ENCODE measurements around the gene LGALS16.
A peak's percentile ranks its signal among the peaks of the same experiment; 100 is the strongest.
"Not testable (repeated sequence)": the region's sequence is repeated elsewhere in the genome, so short reads cannot be mapped to it uniquely, and the experiment has no call there.

The LGALS16 gene, protein sequence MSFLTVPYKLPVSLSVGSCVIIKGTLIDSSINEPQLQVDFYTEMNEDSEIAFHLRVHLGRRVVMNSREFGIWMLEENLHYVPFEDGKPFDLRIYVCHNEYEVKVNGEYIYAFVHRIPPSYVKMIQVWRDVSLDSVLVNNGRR

GRCh38 chr19:39655613-39656012, at the start of gene LGALS16:
Gene LGALS16 (plus strand): TSS chr19:39655913. CDS start chr19:39655962, 49 bp downstream.
- no peak for DNase-seq

- DNase-seq, result no peak
Measured at GRCh38 chr19:39607021-39607420, 48.7 kb upstream of the LGALS16 start.

GRCh38 chr19:39607561-39607960, 48.2 kb upstream of the LGALS16 start:
- no peak for DNase-seq

GRCh38 chr19:39613597-39613996, 42.1 kb upstream of the LGALS16 start:
- DNase-seq, result no peak

GRCh38 chr19:39617745-39618144, 38.0 kb upstream of the LGALS16 start:
- no peak for DNase-seq

DNA sequence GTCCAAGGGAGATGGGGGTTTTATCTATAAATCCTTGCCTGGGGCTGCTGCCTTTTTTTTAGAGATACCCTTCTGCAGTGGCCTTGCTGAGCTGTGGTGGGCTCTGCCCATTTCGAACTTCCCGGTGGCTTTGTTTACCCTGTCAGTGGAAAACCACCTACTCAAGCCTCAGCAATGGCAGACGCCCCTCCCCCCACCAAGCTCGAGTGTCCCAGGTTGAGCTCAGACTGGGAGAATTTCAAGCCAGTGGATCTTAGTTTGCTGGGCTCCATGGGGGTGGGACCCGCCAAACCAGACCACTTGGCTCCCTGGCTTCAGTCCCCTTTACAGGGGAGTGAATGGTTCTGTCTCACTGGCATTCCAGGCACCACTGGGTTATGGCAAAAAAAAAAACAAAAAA, 31.8 kb upstream of the LGALS16 start:
- no peak for DNase-seq

- DNase-seq, result not testable (repeated sequence)
Measured at GRCh38 chr19:39627631-39628030, 28.1 kb upstream of the LGALS16 start.

DNA sequence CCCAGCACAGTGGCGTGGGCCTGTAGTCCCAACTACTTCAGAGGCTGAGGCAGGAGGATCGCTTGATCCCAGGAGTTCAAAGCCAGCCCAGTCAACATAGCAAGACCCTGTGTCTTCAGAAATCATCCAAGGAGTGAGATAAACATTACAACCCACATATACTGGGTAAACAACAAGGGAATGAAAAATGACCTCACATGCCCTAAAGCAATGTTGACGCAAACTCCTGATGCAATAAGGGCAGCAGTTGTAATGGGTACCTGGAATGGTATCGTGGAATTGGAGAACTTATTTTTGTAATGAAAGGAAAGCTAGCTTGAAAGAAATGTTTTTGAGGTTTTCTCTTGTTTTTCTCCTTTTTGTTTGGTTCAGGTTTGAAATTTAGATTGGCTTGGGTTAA, 24.5 kb upstream of the LGALS16 start:
- DNase-seq, result no peak

DNA sequence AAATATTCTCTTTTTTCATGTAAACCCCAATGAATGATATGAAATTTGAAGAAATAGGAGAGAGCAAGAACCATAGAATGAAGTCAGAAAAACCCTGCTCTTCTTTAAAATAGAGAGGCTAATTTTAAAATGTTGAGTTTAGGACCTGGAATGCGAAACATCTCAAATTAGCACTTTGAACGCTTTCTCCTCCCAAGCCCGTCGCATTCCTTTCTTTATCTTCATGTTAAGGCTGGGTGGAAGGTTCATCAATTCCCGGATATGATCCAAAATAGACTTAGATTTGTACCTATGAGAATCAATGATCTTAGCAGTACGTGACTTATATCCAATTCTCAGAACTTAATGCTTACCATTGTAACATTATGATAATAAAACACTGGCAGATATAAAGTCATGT, 24.1 kb upstream of the LGALS16 start:
- no peak for DNase-seq

DNA sequence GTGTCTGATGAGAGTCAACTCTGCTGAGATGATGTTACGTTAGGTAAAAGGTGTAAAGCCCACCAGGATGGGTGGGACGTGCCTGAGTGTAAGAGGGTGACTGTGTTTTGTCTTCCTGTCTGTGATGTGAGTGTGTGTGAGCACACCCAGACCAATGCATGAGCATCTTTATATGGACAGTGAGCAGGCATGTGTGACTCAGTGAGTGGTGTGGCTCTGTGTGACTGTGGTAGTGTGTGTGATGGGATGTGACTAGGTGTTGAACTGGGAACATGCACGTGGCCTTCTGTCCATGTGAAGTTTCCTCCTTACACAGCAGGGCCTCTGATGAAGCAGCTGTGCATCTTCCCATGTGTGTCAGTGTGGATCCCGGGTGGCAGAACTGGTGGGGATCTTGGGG, 17.8 kb upstream of the LGALS16 start:
- no peak for DNase-seq

- DNase-seq, result no peak
Measured at GRCh38 chr19:39641773-39642172, 13.9 kb upstream of the LGALS16 start.

DNA sequence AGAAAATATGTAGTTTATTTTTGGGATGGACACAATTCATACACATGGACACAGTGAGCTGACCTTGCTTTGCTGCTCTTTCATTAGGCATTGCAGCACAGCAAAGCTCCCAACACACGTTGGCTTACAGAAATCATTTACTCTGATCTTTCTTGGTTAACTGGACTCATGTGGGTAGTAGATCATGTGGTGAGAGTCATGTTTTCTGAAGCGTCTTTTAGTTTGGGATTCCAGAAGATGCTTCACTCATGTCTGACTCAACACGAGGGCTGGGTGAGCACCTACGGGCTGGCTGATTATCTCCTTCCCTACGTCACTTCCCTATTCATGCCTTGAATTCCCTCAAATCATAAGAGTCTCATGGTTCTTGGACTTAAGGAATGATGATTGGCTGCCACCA, 12.1 kb upstream of the LGALS16 start:
- DNase-seq, result no peak

GRCh38 chr19:39645800-39646411, 9.8 kb upstream of the LGALS16 start:
- no peak for DNase-seq

DNA sequence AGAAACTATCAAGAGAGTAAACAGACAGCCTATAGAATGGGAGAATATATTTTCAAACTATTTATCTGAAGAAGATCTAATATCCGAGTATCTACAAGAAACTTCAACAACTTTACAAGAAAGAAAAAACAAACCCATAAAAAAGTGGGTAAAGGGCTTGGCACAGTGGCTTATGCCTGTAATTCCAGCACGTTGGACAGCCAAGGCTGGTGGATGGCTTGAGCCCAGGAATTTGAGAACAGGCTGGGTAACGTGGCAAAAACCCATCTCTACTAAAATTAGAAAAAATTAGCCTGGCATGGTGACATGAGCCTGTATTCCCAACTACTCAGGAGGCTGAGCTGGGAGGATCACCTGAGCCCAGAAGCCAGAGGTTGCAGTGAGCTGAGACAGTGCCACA, 7.8 kb upstream of the LGALS16 start:
- no peak for DNase-seq

- DNase-seq, result no peak
Measured at GRCh38 chr19:39659791-39660190, 4.1 kb downstream of the LGALS16 start.

GRCh38 chr19:39660661-39661060, 4.9 kb downstream of the LGALS16 start:
- DNase-seq, result no peak

DNA sequence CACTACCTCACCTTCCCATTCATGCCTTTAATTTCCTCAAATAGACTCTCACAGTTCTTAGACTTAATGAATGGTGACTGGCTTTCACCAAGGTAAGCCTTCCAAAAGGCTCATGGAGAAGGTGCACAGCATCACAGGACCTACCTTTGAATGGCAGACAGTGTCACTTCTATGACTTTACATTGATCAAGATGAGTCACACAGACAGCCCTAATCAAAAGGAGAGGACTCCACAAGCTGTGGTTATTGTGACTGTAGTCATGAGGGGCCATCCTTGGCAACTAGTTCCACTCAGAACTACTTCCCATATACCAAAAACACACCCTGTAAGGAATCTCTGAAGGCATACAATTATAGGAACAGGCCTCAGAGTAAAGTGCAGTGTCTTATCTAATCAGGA, 5.9 kb downstream of the LGALS16 start:
- no peak for DNase-seq

DNA sequence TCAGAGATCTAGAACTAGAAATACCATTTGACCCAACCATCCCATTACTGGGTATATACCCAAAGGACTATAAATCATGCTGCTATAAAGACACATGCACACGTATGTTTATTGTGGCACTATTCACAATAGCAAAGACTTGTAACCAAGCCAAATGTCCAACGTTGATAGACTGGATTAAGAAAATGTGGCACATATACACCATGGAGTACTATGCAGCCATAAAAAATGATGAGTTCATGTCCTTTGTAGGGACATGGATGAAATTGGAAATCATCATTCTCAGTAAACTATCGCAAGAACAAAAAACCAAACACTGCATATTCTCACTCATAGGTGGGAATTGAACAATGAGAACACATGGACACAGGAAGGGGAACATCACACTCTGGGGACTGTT, 14.1 kb downstream of the LGALS16 start:
- not testable (repeated sequence) for DNase-seq

- no peak for DNase-seq
Measured at GRCh38 chr19:39670998-39671397, 15.3 kb downstream of the LGALS16 start.

- DNase-seq, result peak; percentile 54 to 57
Measured at GRCh38 chr19:39671739-39672363, 16.1 kb downstream of the LGALS16 start.

DNA sequence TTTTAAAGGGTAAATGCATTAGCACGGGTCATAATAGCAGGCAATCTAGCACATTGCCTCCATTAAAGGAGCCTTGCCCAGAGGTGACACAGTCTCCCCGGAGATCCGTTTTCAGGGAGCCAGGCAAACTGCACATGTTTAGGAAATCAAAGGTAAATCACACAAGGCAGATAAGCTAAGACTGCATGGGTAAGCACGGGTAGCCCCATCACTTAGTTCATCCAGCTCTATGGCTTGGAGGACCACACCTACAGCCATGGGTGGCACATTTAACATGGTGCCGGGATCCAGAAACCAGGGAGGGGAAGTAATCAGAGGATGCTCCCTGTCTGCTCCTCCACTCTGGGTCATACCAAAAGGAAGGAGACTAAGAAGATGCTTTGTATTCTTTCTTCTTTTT, 16.8 kb downstream of the LGALS16 start:
- DNase-seq, result no peak

GRCh38 chr19:39673862-39674261, 18.1 kb downstream of the LGALS16 start:
- DNase-seq, result not testable (repeated sequence)

GRCh38 chr19:39676004-39676403, 20.3 kb downstream of the LGALS16 start:
- no peak for DNase-seq
